RPMI8226 (cell line): ENCODE measurements around the gene FAM171A1.
"Not testable (repeated sequence)": the region's sequence is repeated elsewhere in the genome, so short reads cannot be mapped to it uniquely, and the experiment has no call there.

ENCODE experiments used
- DNase-seq: peaks from one replicate; pipeline ENCODE4 v3.0.0-alpha.2; 2015

FAM171A1 gene

GRCh38 chr10:15370856-15371701, at the start of gene FAM171A1:
TSS of gene FAM171A1 (minus strand) at chr10:15371289. CDS start at chr10:15371052, 237 bp downstream.
- peak; percentile 39 for DNase-seq

- no peak for DNase-seq
Observed at GRCh38 chr10:15420858-15421257, 49.8 kb upstream of the FAM171A1 start.

- DNase-seq: peak; percentile 52
Observed at GRCh38 chr10:15419279-15419874, 48.3 kb upstream of the FAM171A1 start.

- no peak for DNase-seq
Observed at GRCh38 chr10:15416034-15416433, 44.9 kb upstream of the FAM171A1 start.

- no peak for DNase-seq
Observed at GRCh38 chr10:15411010-15411409, 39.9 kb upstream of the FAM171A1 start.

- DNase-seq: not testable (repeated sequence)
Observed at GRCh38 chr10:15409350-15409749, 38.3 kb upstream of the FAM171A1 start.

GRCh38 chr10:15408557-15408956, 37.5 kb upstream of the FAM171A1 start:
- DNase-seq: no peak

GRCh38 chr10:15405319-15405718, 34.2 kb upstream of the FAM171A1 start:
- DNase-seq: no peak

- no peak for DNase-seq
Observed at GRCh38 chr10:15401382-15401781, 30.3 kb upstream of the FAM171A1 start.

GRCh38 chr10:15400461-15400860, 29.4 kb upstream of the FAM171A1 start:
- not testable (repeated sequence) for DNase-seq

- no peak for DNase-seq
Observed at GRCh38 chr10:15399060-15399661, 28.1 kb upstream of the FAM171A1 start.

- no peak for DNase-seq
Observed at GRCh38 chr10:15395935-15396334, 24.8 kb upstream of the FAM171A1 start.

- DNase-seq: no peak
Observed at GRCh38 chr10:15393139-15393825, 22.2 kb upstream of the FAM171A1 start.

GRCh38 chr10:15391491-15391890, 20.4 kb upstream of the FAM171A1 start:
- no peak for DNase-seq

- DNase-seq: not testable (repeated sequence)
Observed at GRCh38 chr10:15388172-15388571, 17.1 kb upstream of the FAM171A1 start.

GRCh38 chr10:15387021-15387420, 15.9 kb upstream of the FAM171A1 start:
- DNase-seq: no peak

GRCh38 chr10:15385552-15386455, 14.7 kb upstream of the FAM171A1 start:
- no peak for DNase-seq

- DNase-seq: no peak
Observed at GRCh38 chr10:15381420-15381819, 10.3 kb upstream of the FAM171A1 start.

GRCh38 chr10:15379078-15379477, 8.0 kb upstream of the FAM171A1 start:
- DNase-seq: no peak

- no peak for DNase-seq
Observed at GRCh38 chr10:15378569-15378968, 7.5 kb upstream of the FAM171A1 start.

- no peak for DNase-seq
Observed at GRCh38 chr10:15374566-15374965, 3.5 kb upstream of the FAM171A1 start.

- no peak for DNase-seq
Observed at GRCh38 chr10:15374156-15374555, 3.1 kb upstream of the FAM171A1 start.
